ENCODE data around the gene GRIP1. TPM values are rescaled to one million over a fixed set of nuclear protein-coding genes. Genes with fewer than 3 reads are reported as not detected.

Gene GRIP1
- total RNA-seq, 2 donors from 2014 or later: 5.2 to 19.5 TPM

DNA sequence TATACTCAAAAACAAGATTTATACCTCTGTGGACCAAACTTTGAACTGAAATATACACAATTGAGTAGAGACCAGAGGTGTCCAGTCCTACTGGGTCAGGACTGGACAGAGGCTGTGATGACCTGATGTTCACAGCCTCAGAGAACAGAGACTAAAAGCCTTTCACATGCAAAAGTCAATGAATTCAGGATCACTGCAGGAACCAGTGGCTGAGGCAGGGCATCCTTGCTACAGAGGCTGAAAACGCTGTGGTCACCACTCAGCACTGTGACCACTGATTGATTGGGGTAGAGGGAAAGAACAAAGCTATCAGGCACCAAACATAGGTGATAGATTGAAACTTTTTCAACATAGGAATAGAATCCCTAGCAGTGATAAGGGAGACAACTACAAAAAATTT, 25.1 kb downstream of the GRIP1 start:
- no peak for DNase-seq (ENCODE audit: low spot score)
- H3K4me1 ChIP-seq (replicated peaks): no peaks in the 10 kb centered on the region
- H3K36me3 ChIP-seq: no peaks in the 10 kb centered on the region
- intact Hi-C loops (cut with DNase I): no loop called here
- TF ChIP-seq POLR2A (IDR thresholded peaks at IDR 0.05): no peak
- TF ChIP-seq, protein P1, sequence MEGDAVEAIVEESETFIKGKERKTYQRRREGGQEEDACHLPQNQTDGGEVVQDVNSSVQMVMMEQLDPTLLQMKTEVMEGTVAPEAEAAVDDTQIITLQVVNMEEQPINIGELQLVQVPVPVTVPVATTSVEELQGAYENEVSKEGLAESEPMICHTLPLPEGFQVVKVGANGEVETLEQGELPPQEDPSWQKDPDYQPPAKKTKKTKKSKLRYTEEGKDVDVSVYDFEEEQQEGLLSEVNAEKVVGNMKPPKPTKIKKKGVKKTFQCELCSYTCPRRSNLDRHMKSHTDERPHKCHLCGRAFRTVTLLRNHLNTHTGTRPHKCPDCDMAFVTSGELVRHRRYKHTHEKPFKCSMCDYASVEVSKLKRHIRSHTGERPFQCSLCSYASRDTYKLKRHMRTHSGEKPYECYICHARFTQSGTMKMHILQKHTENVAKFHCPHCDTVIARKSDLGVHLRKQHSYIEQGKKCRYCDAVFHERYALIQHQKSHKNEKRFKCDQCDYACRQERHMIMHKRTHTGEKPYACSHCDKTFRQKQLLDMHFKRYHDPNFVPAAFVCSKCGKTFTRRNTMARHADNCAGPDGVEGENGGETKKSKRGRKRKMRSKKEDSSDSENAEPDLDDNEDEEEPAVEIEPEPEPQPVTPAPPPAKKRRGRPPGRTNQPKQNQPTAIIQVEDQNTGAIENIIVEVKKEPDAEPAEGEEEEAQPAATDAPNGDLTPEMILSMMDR (IDR thresholded peaks at IDR 0.05): no peak
- TF ChIP-seq POLR2AphosphoS5 (IDR thresholded peaks at IDR 0.05): no peak
- H3K27me3 ChIP-seq (replicated peaks; ENCODE audit: insufficient read depth): no peaks in the 10 kb centered on the region
- no peak overlapping the region for H3K4me3 ChIP-seq
- 100% methylated on average over 1 of the region's 1 CpG for WGBS
- no peaks in the 10 kb centered on the region for H3K9me3 ChIP-seq
- H3K27ac ChIP-seq: no peak overlapping the region

DNA sequence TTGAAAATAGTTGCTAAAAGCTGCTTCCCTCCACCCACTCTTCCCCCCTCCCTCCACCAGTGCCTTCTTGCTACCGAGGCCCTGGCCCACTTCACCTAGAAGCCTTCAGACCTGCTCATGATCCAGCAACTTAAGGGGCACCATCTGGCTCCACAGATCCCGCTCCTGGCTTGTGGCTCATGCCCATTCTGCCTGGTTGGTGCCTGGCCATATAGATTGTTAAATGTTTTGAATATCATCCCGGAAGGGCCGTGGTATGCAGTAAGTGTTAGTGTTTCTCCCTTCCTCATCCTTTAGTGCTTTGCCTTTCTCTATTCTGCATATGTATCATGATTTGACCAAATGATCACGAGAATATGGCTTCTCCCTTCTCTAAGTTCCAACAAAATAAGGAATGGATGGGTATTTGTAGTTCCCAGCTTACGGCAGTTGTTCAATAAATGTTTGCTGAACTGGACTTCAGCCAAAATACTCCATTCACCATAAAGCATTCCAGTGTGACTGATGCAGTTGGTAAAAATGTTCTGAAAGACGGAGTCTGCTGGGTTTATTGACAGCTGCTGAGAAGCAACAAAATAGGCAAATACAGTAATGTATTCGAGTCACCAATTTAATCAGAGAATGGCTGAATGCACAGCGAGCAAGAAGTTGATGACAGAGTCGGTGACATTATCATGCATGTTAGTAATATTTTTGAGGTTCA, 30.7 kb downstream of the GRIP1 start:
- intact Hi-C loops (cut with DNase I): no loop called here
- 64% methylated on average over 10 of the region's 10 CpGs for WGBS
- Histone ChIP-seq H3K9me3 (no peaks in the 10 kb centered on the region), H3K36me3 (no peaks in the 10 kb centered on the region), H3K4me1 (replicated peaks) (no peaks in the 10 kb centered on the region), H3K27ac (no peak overlapping the region), H3K27me3 (replicated peaks; ENCODE audit: insufficient read depth) (no peaks in the 10 kb centered on the region), H3K4me3 (no peak overlapping the region)
- TF ChIP-seq POLR2A (IDR thresholded peaks at IDR 0.05) (no peak), POLR2AphosphoS5 (IDR thresholded peaks at IDR 0.05) (no peak)
- TF ChIP-seq, protein P1 (IDR thresholded peaks at IDR 0.05): no peak
- no peak for DNase-seq (ENCODE audit: low spot score)

DNA sequence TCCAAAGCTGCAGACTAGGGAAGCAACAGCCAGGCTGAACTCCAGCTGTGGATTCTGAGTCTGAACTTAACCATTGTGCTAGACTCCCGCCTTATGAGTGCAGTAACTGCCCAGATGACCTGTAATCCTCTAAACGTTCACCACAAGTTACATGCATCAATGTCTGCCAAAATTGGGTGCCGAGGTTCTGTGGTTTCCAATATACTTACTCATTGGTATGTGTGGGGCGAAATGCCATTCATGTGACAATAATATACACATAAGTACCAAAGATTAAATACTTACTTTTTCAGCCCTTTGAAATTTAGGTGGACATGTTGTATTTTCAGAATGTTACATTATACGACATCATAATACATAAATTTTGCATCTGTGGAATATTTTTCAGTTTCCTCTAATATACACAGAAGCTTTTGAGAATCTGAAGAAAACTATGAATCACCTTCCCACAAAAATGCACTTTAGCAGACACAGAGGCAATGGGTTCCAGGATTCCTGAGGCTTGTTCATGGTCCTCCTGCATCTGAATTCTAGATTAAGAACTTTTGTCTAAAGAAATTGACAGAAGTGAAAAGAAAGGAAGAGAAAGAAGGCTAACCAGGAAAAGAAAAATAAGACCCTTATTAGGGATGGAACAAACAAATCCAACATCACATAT, 31.7 kb downstream of the GRIP1 start:
- Histone ChIP-seq H3K27ac (no peak overlapping the region), H3K4me3 (no peak overlapping the region), H3K36me3 (no peaks in the 10 kb centered on the region), H3K4me1 (replicated peaks) (no peaks in the 10 kb centered on the region), H3K27me3 (replicated peaks; ENCODE audit: insufficient read depth) (no peaks in the 10 kb centered on the region), H3K9me3 (no peaks in the 10 kb centered on the region)
- no peak for DNase-seq (ENCODE audit: low spot score)
- intact Hi-C loops (cut with DNase I): no loop called here
- 85% methylated on average over 5 of the region's 5 CpGs for WGBS
- no peak for TF ChIP-seq POLR2AphosphoS5 (IDR thresholded peaks at IDR 0.05)
- TF ChIP-seq, protein P1 (IDR thresholded peaks at IDR 0.05): no peak

DNA sequence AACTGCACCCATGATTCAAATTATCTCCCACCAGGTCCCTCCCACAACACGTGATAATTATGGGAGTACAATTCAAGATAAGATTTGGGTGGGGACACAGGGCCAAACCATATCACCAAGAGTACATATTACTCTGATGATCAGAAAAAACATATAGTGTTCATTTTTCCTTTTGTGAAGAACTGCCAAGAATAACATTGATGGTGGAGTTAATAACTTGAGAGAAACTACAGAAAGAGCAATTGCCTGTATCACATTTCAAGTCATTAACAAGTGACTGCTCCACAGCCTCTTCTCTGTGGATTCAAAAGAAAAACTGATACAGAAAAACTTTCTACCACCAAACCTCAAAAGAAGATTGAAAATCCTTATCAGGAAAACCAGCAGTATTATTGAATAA, 34.7 kb downstream of the GRIP1 start:
- Histone ChIP-seq H3K27ac (no peak overlapping the region), H3K27me3 (replicated peaks; ENCODE audit: insufficient read depth) (no peaks in the 10 kb centered on the region), H3K4me1 (replicated peaks) (no peaks in the 10 kb centered on the region), H3K36me3 (no peaks in the 10 kb centered on the region), H3K9me3 (no peaks in the 10 kb centered on the region), H3K4me3 (no peak overlapping the region)
- DNase-seq (ENCODE audit: low spot score): no peak
- WGBS: 77% methylated on average over 1 of the region's 1 CpG
- intact Hi-C loops (cut with DNase I): no loop called here
- no peak for TF ChIP-seq POLR2AphosphoS5 (IDR thresholded peaks at IDR 0.05)
- TF ChIP-seq, protein P1 (IDR thresholded peaks at IDR 0.05): no peak
- TF ChIP-seq POLR2A (IDR thresholded peaks at IDR 0.05): no peak

Data from prostate gland (tissue), 2 donors.